Adrenal gland (tissue), 12 donors: Measurements from ENCODE around the gene SCARB1. TPM values are rescaled to one million over a fixed set of nuclear protein-coding genes. Genes with fewer than 3 reads are reported as not detected.
A peak's percentile ranks its signal among the peaks of the same experiment; 100 is the strongest.

Source experiments
- DNase-seq, 7 donors: peaks; one replicate each; pipeline ENCODE4 v3.0.0-alpha.2; 2019 to 2020
- H3K27ac ChIP-seq, 5 donors: fragments of 200-600 bp; sonication (generic) in 4 of 5; 1 replicate in 3 of 5; 2 replicates in 2 of 5; pipeline versions ENCODE4 v1.5.1 to v1.8.0; 2016 to 2020; ENCODE audit warnings: mild to moderate bottlenecking in 1 of 5
- H3K27me3 ChIP-seq: fragments of 200-600 bp; 2 replicates; pipeline ENCODE4 v1.8.0; 2021
- H3K36me3 ChIP-seq, 2 donors: fragments of 200-600 bp; replicated peaks in 1 of 2; 1 replicate in 1 of 2; 2 replicates in 1 of 2; pipeline versions ENCODE4 v1.5.1 to v1.8.0; 2018 to 2022
- H3K4me1 ChIP-seq, 2 donors: fragments of 200-600 bp; replicated peaks in 1 of 2; 1 replicate in 1 of 2; 2 replicates in 1 of 2; pipeline versions ENCODE4 v1.5.1 to v1.8.0; 2018 to 2021
- H3K4me3 ChIP-seq, 4 donors: fragments of 200-600 bp; sonication (generic) in 3 of 4; one replicate each; pipeline ENCODE4 v1.5.1; 2016 to 2018
- H3K9me3 ChIP-seq, 3 donors: fragments of 200-600 bp; sonication (generic) in 1 of 3; replicated peaks in 1 of 3; 1 replicate in 2 of 3; 2 replicates in 1 of 3; pipeline versions ENCODE4 v1.5.1 to v1.8.0; 2016 to 2021
- POLR2A ChIP-seq, 2 donors: fragments of 450-650 bp; IDR thresholded peaks; one replicate each; pipeline ENCODE4 v1.6.1; 2017; ENCODE audit warnings: antibody characterized with exemption in 2 of 2, mild to moderate bottlenecking in 2 of 2, moderate library complexity in 1 of 2
- WGBS, 4 donors: extraction: QIAGEN DNeasy Blood & Tissue Kit in 2 of 4; methylation state at CpG; one replicate each; pipeline versions ENCODE4 v1.1.5 to v1.1.7; 2013 to 2017; 5-methylcytosine and 5-hydroxymethylcytosine counted together
- intact Hi-C, 2 donors: fragments of 100-400 bp; cut with DNase I; formaldehyde crosslinking; loops; one replicate each; pipeline versions ENCODE4 v1.14.1 to v1.15.0; 2022 to 2023
- polyA plus RNA-seq, 3 donors: library from polyadenylated mRNA; stranded (reverse); fragments of 200-250 nt in 2 of 3; fragments of 350-450 nt in 1 of 3; fragmentation: Illumina TruSeq in 1 of 3; extraction: RNeasy Lipid Tissue Mini Kit (QIAGEN cat#74804) in 1 of 3; gene quantifications; one replicate each; pipeline ENCODE4 v1.2.3, GENCODE V29; 2013 to 2014
- total RNA-seq, 9 donors: library from RNA; depleted of rRNA in 4 of 9; stranded (reverse); fragments of >200 nt in 4 of 9; fragments of 120-200 nt in 1 of 9; fragmentation: NEBNext Ultra II Directional in 1 of 9; extraction: Animal tissue kit (Norgen Biotek cat#: 25700) in 1 of 9; gene quantifications; one replicate each; pipeline versions ENCODE4 v1.1.0 to v1.2.4, GENCODE V29; 2013 to 2023
- TF ChIP-seq, protein P1 (sequence below), 6 experiments: fragments of 450-650 bp in 4 of 6; fragments of 200-600 bp in 2 of 6; sonication (generic) in 1 of 6; IDR thresholded peaks; 1 replicate in 5 of 6; 2 replicates in 1 of 6; pipeline versions ENCODE4 v1.5.1 to v1.8.0; 2016 to 2021; ENCODE audit warnings: antibody characterized with exemption in 6 of 6, mild to moderate bottlenecking in 2 of 6, moderate library complexity in 1 of 6
- donor health status: healthy with polysubstance abuse.
- donor health status: Bipolar disorder and iron deficiency.
- donor health status: DM: yes; HTN: yes; CAD: no.
- donor health status: DM: no; HTN: no; CAD: no.
- donor health status: DM: no; HTN: no; CAD: no.
- donor health status: DM: yes; HTN: yes; CAD: no.

SCARB1 gene
- total and polyA plus RNA-seq, 12 donors = 213 to 8,580 (median 1,325) TPM

DNA sequence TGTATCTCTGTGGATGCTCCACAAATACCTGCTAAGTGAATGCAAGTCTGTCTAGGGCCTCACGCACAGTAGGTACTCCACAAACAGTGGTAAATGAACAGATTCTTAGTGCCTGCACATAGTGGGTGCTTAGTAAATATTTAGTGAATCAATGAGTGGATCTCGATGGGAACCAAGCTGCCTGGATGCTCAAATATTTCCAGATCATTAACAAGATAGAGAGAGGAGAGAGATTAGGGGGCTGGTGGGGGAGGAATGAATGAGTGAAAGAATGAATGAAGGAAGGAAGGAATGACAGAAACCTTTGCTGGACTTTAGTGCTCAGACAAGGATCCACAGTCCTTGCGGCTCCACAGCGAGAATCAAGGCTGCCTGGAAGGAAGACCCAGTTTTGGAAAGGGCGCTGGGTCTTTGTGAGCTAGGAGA lies 118.2 kb downstream of the SCARB1 start:
- TF ChIP-seq, protein P1, sequence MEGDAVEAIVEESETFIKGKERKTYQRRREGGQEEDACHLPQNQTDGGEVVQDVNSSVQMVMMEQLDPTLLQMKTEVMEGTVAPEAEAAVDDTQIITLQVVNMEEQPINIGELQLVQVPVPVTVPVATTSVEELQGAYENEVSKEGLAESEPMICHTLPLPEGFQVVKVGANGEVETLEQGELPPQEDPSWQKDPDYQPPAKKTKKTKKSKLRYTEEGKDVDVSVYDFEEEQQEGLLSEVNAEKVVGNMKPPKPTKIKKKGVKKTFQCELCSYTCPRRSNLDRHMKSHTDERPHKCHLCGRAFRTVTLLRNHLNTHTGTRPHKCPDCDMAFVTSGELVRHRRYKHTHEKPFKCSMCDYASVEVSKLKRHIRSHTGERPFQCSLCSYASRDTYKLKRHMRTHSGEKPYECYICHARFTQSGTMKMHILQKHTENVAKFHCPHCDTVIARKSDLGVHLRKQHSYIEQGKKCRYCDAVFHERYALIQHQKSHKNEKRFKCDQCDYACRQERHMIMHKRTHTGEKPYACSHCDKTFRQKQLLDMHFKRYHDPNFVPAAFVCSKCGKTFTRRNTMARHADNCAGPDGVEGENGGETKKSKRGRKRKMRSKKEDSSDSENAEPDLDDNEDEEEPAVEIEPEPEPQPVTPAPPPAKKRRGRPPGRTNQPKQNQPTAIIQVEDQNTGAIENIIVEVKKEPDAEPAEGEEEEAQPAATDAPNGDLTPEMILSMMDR (IDR thresholded peaks at IDR 0.05) = no peak
- no peak for TF ChIP-seq POLR2A (IDR thresholded peaks at IDR 0.05)
- no peaks in the 10 kb centered on the region for H3K36me3 ChIP-seq
- H3K4me3 ChIP-seq = no peak overlapping the region
- 22 to 35% (median 29%) methylated on average over 4 to 5 of the region's 5 CpGs for WGBS, 4 donors
- DNase-seq = no peak
- H3K4me1 ChIP-seq = peaks cover 16 to 37% of the 10 kb centered on the region in 2 donors
- H3K9me3 ChIP-seq = no peaks in the 10 kb centered on the region
- peak overlapping the region; percentile 60 to 91 (median 80) for H3K27ac ChIP-seq
- no peaks in the 10 kb centered on the region for H3K27me3 ChIP-seq
- intact Hi-C loops = loop anchor here in 1 of 2 donors (10.0 kb wide), 1 partner anchor 61 kb away; no protein-coding TSS in a partner anchor

DNA sequence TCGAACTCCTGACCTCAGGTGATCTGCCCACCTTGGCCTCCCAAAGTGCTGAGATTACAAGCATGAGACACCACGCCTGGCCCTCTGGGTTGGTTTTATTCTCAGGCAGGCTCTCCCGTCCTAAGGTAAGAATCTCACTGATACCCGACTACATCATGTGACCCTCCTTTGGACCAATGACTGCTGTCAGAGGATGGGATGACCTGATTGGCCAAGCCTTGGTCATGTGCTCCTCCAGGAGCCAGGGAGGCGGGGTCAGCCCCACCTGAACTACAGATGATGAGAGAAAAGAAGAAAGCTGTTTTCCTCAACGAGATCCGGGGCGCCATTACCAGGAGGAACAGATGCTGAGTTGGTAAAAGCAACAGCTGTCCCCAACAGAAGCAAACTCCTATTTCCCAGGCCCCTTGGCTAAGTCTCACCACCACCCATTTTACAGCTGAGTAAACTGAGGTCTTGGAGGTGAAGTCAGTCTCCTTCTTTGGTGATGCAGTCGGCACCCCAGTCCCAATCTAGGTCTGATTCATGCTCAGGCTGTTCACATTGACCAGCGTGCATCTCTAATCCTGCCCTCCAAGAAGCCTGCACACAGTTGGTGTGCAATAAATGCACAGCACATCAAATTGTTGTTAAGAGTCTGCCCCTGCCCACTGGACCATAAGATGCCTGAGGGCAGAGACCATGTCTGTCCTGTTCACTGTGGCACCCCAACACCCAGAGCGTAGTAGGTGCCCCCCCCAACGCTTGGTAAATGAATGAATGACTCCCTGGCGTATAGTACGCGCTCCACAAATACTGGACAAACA lies 118.8 kb downstream of the SCARB1 start:
- Histone ChIP-seq H3K4me3 (no peak overlapping the region), H3K4me1 (peaks cover 17 to 42% of the 10 kb centered on the region in 2 donors), H3K9me3 (peaks cover 0 to 1% (median 0%) of the 10 kb centered on the region in 3 donors), H3K27ac (peak overlapping the region; percentile 5 to 91 (median 80)), H3K27me3 (no peaks in the 10 kb centered on the region), H3K36me3 (no peaks in the 10 kb centered on the region)
- WGBS, 4 donors = 92 to 93% (median 92%) methylated on average over 13 to 15 of the region's 15 CpGs
- TF ChIP-seq POLR2A (IDR thresholded peaks at IDR 0.05) = no peak
- TF ChIP-seq, protein P1 (IDR thresholded peaks at IDR 0.05) = no peak
- intact Hi-C loops = loop anchor here in 1 of 2 donors (10.0 kb wide), 1 partner anchor 60 kb away; no protein-coding TSS in a partner anchor
- no peak for DNase-seq

DNA sequence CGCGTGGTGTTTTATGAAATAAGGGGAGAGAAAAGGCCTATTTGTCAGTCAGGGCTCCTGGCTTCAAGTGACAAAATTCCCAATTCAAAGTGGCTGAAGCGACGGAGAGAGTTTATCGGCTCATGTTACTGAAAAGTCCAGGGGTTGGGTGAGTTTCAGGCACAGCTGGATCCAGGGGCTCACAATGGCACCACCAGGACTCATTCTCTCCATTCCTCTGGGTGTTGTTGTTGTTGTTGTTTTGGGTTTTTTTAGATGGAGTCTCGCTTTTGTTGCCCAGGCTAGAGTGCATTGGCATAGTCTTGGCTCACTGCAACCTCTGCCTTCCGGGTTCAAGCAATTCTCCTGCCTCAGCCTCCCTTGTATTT lies 119.4 kb downstream of the SCARB1 start:
- WGBS, 4 donors = 90 to 94% (median 93%) methylated on average over 7 of the region's 7 CpGs
- Histone ChIP-seq H3K27me3 (no peaks in the 10 kb centered on the region), H3K27ac (peak overlapping the region; percentile 5 to 90 (median 68)), H3K4me1 (peaks cover 17 to 42% of the 10 kb centered on the region in 2 donors), H3K9me3 (peaks cover 0 to 4% (median 0%) of the 10 kb centered on the region in 3 donors), H3K36me3 (no peaks in the 10 kb centered on the region), H3K4me3 (no peak overlapping the region)
- intact Hi-C loops = loop anchor here in 1 of 2 donors (10.0 kb wide), 1 partner anchor 59 kb away; no protein-coding TSS in a partner anchor
- no peak for TF ChIP-seq POLR2A (IDR thresholded peaks at IDR 0.05)
- TF ChIP-seq, protein P1 (IDR thresholded peaks at IDR 0.05) = no peak
- DNase-seq = no peak

DNA sequence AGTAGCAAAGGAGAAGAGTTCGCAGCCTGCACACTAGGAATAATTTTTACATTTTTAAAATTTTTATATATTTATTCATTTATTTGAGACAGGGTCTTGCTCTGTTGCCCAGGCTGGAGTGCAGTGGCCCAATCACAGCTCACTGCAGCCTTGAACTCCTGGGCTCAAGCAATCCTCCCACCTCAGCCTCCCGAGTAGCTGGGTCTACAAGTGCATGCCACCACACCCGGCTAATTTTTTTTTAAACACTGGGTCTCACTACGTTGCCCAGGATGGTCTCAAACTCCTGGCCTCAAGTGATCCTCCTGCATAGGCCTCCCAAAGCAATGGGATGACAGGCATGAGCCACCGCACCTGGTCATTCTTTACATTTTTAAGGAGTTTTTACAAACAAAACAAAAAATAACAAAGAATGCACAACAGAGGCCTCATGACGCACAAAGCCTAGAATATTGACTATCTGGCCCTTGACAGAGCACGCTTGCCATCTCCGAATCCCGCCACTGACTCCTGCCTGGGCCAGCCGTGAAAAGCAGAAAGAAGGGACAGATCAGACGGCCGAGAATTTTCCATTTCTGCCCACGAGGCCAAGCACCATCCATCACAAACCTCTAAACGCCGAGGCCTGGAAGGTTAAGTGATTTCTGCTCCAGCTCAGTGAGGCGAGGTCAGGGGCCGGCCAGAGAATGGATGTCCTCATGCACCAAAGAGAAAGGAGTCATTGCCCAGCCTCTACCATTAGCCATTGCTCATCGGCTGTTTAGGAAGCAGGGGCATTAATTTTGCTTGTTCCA lies 120.0 kb downstream of the SCARB1 start:
- H3K27ac ChIP-seq = peak overlapping the region; percentile 5 to 90 (median 68)
- WGBS, 4 donors = 65 to 73% (median 66%) methylated on average over 18 of the region's 18 CpGs
- H3K4me3 ChIP-seq = no peak overlapping the region
- intact Hi-C loops = loop anchor here in 1 of 2 donors (10.0 kb wide), 1 partner anchor 59 kb away; no protein-coding TSS in a partner anchor
- no peak for TF ChIP-seq POLR2A (IDR thresholded peaks at IDR 0.05)
- TF ChIP-seq, protein P1 (IDR thresholded peaks at IDR 0.05) = no peak
- peaks cover 0 to 4% (median 0%) of the 10 kb centered on the region in 3 donors for H3K9me3 ChIP-seq
- H3K36me3 ChIP-seq = no peaks in the 10 kb centered on the region
- peaks cover 17 to 46% of the 10 kb centered on the region in 2 donors for H3K4me1 ChIP-seq
- H3K27me3 ChIP-seq = no peaks in the 10 kb centered on the region
- peak in 5 of 7 donors; percentile 52 to 84 (median 71) for DNase-seq
